ENCODE measurements around the gene TMEM267.
"Not testable (repeated sequence)": the region's sequence is repeated elsewhere in the genome, so short reads cannot be mapped to it uniquely, and the experiment has no call there.

The TMEM267 gene

DNA sequence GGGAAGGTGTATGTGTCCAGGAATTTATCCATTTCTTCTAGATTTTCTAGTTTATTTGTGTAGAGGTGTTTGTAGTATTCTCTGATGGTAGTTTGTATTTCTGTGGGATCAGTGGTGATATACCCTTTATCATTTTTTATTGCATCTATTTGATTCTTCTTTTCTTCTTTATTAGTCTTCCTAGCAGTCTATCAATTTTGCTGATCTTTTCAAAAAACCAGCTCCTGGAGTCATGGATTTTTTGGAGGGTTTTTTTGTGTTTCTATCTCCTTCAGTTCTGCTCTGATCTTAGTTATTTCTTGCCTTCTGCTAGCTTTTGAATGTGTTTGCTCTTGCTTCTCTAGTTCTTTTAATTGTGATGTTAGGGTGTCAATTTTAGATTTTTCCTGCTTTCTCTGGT lies 42.1 kb downstream of the TMEM267 start:
- not testable (repeated sequence) for DNase-seq

DNA sequence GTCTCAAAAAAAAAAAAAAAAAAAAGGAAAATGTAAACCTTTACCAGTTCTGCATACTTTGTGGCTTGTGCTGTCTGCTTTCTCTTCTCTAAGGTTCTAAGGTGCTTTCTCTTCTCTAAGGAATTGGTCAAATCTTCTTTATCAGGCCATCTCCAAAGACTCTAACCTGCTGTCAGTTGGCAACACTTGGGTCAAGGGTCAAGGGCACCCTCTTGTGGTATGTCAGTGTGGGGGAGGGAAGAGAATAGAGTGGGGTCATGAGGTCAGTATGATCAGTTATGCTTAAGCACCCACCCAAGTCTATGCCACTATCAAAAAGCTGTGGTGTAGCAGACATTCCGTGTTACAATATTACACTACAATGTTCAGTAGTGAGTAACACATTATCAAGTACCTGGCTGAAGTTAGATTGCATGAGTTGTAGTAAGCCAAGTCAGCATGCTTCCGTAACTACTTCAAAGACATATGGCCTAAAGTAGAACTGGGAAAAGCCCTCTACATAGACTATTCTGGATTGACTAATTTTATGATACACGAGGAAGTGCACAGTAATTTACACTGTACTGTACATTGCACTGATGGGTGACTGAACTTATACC lies 46.5 kb downstream of the TMEM267 start:
- DNase-seq, result no peak

DNA sequence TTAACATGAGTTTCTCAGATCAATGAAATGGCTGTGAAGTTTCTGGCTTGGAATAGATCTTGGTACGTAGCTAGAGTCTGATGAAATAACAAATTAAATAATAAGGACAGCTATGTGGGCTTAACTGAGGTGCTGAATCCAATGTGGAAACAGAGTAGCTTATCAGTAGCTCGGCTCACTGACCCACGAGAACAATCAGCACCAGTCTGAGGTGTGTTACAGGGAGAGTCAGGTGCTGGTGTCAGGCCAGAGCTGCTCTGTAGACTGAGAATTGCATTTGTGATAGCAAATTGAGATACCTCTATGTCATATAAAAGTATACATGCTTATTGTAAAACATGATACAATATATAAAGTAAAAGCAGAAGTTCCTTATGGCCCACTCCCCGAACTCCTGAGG lies 50.3 kb downstream of the TMEM267 start:
- DNase-seq, result no peak

DNA sequence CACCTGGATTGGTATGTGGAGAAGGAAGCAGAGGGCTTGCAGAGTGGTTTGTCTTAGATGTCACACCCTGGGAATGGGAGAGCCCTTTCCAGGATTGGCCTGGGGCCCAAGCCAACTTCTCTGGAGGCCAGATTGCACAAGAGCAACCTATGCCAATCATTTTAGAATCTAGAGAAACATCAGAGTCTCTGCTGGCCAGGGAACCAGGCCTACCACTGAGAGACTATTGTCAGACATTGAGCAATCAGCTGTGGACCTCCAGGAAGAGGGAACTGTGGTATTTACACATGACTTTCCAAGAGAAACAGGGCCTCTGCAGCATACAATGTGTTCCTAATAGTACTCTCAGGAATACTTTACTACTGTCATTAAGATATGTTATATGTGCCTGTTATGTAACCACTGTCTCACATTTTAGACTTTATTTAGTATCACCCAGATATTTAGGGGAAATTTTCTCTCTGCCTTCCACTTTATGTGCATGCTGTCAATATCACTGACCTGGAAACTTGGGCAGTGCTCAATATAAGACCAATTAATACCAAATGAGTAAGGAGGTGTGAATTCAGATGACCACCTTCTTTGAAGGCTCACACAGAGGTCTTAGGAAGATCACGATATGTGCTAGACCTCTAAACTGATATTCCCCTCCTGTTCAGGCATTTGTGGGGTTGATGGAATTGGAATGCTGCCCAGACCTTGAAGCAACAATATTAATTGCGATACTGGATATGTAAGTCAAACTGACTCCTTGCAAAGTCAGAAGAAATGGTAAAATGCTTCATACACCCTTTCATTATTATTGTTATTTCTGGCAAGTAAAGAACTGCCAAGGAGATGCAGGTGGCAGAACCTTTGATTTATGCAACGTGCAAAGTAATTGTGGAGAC lies 50.9 kb downstream of the TMEM267 start:
- no peak for DNase-seq

DNA sequence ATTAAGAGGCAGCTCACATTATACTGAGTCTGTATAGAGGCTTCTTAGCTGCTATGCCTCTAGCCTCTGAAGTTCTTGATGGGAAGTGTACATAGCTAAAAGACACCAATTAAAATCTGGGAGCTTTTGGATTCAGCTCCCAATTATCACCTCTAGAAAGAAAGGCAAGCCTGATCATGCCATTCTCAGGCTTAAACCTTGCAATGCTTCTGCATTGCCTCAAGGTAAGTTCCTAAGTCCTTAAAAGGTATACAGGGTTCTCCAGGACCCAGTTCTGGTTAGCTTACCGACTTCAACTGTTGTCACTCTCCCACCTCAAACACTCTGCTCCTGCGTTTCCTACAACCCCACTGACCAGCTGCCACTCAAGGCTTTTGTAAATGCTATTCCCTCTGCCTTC lies 54.0 kb downstream of the TMEM267 start:
- no peak for DNase-seq

DNA sequence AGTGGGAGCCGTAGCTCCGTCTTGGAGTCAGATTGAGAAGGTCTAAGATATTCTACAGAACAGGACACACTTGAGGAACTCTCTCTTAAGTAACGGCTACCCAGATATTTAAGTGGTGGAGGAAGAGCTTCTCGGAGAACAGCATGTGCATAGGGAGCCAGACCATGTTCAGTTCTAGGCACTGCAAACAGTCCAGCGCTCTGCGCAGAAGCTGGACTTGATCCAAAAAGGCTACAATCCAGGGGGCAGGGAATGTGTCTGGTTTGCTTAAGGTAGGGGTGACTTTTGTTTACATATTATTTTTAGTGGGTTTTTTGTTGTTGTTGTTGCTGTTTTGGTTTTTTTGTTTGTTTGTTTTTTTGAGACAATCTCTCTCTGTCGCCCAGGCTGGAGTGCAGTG lies 54.6 kb downstream of the TMEM267 start:
- DNase-seq, result no peak

DNA sequence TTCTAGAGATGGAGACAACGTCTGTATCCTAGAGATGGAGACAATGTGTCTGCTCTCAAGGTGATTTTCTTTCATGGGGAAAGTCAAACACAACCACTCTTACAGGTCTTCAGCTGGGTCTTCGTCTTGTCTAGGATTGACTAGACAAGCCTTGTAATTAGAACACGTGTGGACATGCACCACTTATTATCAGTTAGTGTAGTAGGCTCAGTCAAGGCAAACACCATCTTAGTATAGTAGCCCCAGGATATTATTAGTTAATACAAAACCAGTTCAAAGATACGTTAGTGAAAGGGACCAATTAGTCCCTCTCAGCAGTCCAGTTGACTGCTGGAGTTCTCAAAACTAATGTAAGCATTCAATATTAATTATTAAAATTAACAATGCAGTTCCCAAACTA lies 56.4 kb downstream of the TMEM267 start:
- DNase-seq, result no peak

DNA sequence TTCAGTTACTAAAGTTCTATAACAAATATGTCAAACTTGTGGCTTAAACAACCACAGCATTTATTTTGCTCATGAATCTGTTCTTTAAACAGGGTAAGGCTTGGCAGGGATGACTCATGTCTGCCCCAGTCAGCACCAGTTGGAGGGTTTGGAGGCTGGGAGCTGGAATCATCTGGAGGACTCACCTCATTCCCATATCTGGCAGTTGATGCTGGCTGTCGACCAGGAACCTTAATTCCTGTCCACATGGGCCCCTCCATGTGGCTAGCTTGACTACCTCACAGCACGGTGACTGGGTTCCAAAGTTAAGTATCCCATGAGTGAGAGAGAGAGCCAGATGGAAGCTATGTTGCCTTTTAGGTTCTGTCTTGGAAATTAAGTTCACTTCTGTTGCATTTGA lies 57.7 kb downstream of the TMEM267 start:
- no peak for DNase-seq

DNA sequence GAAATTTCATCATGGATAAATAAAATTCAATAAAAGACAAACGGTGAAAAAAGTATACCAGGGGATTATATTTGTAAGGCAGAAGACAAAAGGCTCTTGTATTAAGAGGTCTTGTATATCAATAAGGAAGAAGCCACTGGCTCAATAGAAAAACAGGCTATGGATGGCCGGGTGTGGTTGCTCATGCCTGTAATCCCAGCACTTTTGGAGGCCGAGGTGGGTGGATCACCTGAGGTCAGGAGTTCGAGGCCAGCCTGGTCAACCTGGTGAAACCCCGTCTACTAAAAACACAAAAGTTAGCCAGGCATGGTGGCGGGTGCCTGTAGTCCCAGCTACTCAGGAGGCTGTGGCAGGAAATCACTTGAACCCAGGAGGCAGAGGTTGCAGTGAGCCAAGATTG lies 60.6 kb downstream of the TMEM267 start:
- DNase-seq, result not testable (repeated sequence)

DNA sequence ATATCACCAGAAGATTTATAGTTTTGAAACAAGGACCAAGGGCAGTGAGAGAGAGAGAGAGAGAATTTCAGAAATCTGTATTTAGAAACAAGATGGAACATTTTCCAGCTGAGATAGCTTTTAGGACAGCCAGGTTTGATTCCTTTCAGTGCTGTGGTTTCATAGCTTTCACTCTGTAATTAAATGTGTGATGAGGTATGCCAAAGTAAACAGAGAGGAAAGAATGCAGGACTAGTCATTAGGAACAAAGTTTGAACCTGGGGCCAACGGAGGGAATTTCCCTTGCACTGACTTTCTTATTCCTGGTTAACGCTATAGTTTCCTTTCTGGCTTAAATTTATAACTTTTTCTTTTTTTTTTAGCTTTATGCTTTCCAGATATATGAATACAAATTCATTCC lies 61.5 kb downstream of the TMEM267 start:
- DNase-seq, result no peak

DNA sequence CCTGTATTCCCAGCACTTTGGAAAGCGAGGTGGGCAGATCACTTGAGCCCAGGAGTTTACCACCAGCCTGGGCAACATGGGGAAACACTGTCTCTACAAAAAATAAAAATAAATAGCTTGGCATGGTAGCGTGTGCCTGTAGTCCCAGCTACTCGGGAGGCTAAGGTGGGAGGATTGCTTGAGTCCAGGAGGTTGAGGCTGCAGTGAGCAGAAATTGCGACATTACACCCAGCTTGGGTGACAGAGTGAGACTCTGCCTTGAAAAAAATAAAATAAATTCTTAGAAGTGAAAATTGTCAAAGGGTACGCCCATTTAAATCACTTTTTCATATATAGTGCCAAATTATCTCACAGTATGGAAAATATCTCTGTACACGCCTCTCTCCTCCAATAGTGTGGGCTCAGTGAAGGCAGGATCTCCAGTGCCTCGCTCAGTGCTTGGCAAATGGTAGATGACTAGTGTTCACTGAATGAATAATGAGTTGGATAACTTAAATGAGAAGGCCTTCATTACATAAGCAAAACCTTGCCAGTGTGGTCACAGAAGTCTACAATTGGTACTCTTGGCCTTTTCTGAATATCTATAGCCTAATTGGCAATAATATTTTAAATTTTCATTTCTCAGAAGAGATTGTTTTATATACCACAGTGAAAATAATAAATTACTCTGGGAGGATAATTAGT lies 62.1 kb downstream of the TMEM267 start:
- DNase-seq, result no peak

DNA sequence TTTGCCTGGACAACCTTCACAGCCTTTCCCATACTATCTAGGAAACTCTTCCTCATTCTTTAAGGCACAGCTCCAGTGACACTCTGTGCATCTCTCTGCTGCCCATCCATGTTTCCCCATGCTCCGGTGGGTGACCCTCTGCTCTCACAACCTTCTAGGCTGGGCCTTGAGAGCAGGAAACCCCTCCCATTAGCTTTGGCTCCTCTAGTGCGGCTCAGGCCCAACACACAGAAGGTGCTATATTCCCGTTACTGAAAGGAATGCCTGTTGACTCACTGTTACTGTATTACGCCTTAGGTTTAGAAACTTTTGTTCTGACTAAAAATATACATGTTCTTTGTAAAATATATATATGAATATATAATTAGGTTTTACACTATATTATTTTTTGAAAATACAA lies 63.4 kb downstream of the TMEM267 start:
- DNase-seq, result no peak

DNA sequence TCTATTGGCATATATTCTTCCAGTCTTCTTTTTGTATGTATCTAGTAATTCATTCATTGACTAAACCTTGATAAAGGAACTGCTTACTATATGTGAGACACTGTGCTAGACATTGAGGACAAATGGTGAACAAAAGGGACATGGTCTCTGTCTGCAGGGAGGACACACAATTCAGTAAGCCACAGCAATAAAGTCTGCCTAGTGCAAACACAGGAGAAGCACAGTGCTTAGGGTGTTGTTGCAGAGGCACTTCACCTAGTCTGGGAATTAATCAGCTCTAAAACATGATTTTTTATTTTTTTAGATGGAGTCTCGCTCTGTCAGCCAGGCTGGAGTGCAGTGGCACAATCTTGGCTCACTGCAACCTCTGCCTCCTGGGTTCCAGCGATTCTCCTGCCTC lies 65.1 kb downstream of the TMEM267 start:
- DNase-seq, result no peak

DNA sequence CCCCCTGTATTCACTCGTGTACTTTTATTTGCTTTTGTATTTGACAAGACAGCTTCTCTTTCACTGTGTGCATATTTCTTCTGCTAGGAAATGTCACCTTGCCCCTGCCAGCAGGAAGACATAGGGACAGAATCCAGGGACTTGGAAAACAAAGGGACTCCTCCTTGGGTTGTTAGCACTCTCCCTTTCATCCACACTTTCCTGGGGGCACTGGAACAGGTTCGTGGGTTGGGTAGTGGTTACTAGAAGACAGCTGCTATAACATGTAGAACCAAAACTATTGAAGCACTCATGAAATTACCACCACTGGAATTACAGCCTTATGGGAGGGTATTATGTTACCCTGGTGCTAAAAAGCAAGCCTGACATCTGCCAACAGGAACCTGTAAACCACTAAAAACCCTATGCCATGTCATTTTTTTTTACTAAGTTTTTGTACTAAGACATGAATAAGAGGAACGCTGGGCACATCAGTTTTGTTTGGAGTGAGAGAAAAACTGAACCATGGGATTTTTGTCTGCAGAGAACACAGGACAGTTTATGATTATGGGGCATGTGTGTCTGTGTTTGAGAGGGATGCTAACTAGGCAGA lies 66.8 kb downstream of the TMEM267 start:
- no peak for DNase-seq

DNA sequence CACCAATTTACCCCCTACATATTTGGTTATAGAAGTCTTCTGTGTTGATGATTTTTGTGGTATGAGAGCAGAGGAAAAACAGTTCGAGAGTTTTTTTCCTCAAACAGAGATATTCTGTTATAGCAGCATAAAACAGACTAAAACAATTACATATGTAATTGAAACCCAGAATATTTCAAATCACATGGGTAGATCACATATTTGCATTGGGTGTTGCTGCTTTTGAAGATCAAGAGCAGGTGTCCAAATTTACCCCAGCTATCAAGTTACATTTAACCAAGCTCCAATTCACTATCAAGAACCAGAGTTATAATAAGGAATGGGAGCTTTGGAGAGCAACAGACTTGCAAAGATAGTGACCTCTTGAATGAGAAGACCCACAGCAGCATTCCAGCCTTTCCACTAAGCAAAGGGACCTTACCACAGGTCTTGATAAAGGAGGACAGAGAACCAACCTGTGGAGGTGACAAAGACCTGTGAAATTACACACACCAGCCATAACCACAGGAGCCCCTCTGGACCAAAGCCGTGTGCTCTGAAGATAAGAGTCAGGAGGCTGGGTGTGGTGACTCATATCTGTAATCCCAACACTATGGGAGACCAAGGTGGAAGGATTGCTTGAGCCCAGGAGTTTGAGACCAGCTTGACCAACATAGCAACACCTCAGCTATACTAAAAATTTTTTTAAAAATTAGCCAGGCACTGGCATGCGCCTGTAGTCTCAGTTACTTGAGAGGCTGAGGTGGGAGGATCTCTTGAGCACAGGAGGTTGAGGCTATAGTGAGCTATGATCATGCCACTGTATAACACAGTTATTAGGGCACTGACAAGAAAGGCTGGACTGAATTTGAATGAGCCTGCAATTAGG lies 67.5 kb downstream of the TMEM267 start:
- no peak for DNase-seq

DNA sequence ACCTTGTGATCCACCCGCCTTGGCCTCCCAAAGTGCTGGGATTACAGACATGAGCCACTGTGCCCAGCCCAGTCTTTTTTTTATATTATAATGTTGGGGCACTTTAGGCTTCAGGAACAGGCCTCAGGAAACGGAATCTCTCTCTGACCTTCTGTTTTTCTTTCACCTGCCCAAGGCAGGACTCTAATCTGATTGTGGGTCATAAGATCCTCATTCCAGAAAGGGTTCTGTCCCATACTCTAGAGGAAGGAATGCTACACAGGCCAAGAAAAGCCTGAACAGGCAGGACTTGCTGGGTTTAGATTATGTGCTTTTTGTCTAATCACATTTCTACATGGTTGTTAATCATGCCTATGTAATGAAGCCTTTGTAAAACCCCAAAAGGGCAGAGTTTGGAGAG lies 69.7 kb downstream of the TMEM267 start:
- DNase-seq, result no peak

DNA sequence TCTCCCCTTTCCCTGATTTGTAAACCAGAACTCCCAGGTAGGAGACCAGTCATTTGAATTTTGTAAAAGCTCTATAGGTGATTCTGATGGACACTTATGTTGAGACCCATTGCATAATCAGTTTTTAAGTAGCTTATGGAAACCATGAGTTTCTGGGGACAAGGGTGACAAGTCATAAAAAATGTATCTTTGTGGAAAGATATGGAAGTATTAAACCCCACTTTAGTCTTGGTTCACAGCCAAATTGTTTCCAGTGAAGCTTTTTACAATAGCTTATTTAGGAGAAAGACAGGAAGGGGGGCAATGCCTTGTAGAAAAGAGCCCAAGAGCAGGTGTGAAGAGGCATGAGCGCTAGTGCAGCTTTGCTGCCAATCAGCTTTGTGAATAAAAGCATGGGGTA lies 71.0 kb downstream of the TMEM267 start:
- no peak for DNase-seq

DNA sequence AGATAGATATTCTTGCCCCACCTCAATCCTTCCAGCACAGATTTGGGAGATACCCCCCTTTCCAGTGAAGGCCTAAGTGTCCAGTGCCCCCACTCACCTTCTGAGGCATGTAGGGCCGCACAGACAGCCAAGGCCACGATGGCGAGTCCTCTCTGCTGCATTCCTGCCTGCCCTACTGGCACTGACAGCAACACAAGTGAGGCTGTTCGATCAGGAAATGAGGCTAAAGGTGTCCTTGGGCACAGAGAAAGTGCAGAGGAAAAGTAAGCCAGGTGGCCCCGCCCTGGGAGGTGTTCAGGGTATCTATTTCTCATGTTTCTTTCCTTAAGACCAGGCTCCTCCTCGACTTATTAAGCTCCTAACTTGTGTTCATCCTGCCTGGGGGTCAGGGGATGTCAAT lies 71.5 kb downstream of the TMEM267 start, which contains the start of gene CCL28:
Gene CCL28, minus strand, starts transcription at position 236 of the 400 bp plus-strand sequence. Its CDS starts 75 bp downstream, at position 161.
- DNase-seq, result no peak

DNA sequence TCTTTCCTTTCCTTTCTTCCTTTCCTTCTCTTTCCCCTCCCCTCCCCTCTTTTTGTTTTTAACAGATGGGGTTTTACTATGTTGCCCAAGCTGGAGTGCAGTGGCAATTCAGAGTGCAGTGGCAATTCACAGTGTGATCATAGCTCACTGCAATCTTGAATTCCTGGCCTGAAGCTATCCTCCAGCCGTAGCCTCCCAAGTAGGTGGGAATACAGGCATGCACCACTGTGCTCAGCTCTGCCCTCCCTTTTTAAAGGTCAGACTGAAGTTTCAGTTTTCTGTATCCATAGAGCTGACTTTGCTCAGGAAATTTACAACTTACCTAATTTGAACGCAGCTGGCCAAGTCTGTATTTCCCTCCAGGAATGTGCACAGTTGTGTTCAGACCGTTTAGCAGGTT lies 72.2 kb downstream of the TMEM267 start:
- no peak for DNase-seq

DNA sequence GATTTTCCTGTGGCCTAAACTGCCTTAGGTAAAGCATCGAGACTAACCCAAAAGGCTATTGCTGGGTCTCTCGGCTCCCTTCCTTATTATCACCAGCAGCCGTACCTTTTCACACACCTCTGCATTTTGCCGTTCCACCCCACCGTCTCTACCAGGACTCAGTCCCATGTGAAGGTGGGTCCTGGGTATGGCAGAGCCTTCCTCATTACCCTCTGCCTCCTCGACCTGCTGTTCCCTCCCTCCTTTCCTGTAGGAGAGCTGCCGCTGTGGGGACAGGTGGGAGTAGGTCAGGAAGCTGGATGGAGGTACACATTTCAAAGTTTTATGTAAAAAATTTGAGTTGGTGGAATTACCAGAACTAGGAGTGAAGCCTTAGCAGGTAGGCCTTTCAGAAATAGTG lies 73.3 kb downstream of the TMEM267 start:
- no peak for DNase-seq

DNA sequence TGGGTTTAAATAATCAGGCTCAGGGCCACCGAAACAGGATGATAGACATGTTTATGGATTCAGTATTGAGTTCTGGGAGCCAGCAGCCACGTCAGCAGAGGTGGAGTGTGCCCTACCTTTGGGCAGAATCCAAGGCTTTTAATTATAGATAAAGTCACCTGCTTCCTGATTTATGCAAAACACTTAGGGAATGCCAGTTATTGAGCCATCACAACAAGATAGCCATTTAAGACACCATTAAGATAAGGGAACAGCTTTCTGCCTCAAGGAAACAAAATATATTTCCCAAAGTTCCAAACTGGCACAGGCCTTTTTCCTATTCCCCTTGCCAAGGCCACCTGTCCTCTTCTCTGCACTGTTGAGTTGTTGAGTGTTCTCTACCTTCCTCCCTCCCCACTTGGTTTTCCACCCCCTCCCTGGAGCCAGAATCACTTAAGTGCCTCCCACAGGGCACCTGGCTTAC lies 73.8 kb downstream of the TMEM267 start:
- no peak for DNase-seq

DNA sequence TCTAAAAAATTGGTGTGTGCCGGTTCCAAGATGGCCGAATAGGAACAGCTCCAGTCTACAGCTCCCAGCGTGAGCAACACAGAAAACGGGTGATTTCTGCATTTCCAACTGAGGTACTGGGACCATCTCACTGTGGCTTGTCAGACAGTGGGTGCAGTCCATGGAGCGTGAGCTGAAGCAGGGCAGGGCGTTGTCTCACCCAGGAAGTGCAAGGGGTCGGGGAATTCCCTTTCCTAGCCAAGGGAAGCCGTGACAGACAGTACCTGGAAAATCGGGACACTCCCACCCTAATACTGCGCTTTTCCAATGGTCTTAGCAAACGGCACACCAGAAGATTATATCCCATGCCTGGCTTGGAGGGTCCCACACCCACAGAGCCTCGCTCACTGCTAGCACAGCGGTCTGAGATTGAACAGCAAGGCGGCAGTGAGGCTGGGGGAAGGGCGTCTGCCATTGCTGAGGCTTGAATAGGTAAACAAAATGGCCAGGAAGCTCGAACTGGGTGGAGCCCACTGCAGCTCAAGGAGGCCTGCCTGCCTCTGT lies 81.1 kb downstream of the TMEM267 start:
- DNase-seq, result not testable (repeated sequence)

Measured in CD4-positive, alpha-beta T cell treated with Interleukin-1 beta for 1 hour (primary cell).